Head of caudate nucleus (tissue), 42 donors: ENCODE results near the gene SLC30A2.
A peak's percentile ranks its signal among the peaks of the same experiment; 100 is the strongest.
"Not testable (repeated sequence)": the region's sequence is repeated elsewhere in the genome, so short reads cannot be mapped to it uniquely, and the experiment has no call there.

Experiments used
- DNase-seq, 42 donors: peaks; one replicate each; pipeline versions ENCODE4 v3.0.0 to v3.0.0-alpha.2; 2020 to 2021; ENCODE audit warnings: mixed read lengths in 7 of 42
- intact Hi-C: fragments of 100-400 bp; cut with DNase I; formaldehyde crosslinking; loops from one replicate; pipeline ENCODE4 v1.15.0; 2022

SLC30A2 gene

GRCh38 chr1:26045722-26046245, at the start of gene SLC30A2:
Gene SLC30A2 (minus strand): TSS chr1:26046118. CDS start chr1:26045896, 222 bp downstream.
- intact Hi-C loops = no loop called here
- no peak for DNase-seq

DNA sequence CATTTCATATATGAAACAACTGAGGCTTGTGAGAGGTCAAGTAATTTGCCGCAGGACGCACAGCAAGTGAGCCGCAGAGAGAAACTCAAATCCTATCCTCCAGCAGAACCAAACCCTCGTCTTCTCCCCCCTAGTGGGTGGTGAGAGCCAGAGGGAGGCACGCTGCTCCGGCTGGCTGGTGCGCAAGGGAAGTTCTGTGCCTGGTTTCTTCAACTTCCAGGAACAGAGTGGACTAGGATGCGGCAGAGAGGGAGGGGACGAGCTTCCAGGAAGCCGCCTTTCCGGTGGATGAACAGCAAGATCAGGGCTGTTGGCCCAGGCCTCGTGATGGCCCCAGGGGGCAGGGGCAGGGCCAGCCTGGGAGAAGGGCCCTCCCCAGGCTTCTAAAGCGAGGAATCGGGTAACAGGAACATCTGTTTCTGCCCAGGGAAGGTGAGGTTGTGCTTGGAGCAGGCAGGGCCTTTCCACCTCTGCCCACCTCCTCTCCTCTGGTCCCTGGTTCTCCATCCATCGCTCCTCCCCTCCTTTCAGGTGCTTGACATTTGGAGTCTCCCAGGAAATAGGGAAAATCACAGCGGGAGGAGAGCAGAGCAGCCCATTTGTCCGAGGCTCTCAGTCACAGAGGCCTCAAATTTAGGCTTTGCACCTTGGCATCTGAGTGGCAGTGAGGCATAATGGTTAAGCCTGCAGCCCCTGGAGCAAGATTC, 48.9 kb upstream of the SLC30A2 start:
- DNase-seq = peak in 17 of 42 donors; percentile 5 to 77 (median 27)
- intact Hi-C loops = no loop called here

DNA sequence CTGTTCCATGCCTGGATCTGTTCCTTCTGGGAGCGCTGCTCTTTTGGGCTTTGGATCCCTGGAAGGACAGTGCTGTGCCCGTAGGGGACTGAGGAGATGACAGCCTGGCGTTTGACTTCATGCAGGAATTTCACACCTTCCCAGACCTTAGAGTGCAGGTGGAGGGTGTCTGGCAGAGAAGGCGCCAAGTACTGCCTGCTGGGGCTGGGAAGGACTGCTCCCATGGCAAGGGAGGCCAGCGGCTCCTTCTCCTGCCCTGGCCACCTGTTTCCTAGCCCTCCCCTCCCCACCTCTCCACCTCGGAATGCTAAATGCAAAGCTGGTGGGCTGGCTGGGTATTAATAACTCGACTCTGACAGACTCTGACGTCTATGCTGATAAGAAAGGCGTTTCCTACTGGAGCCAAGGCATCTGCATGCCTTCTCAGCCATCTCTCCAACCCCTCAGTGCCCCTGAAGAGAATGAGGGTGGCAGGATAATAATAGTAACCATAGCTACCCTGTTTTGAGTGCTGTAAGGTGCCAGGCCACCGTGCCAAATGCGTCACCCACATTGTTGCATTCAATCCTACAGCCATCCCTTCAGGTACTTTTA, 48.3 kb upstream of the SLC30A2 start:
- no peak for DNase-seq
- intact Hi-C loops = no loop called here

GRCh38 chr1:26093569-26093968, 47.7 kb upstream of the SLC30A2 start:
- DNase-seq, intact Hi-C loops: not testable (repeated sequence)

DNA sequence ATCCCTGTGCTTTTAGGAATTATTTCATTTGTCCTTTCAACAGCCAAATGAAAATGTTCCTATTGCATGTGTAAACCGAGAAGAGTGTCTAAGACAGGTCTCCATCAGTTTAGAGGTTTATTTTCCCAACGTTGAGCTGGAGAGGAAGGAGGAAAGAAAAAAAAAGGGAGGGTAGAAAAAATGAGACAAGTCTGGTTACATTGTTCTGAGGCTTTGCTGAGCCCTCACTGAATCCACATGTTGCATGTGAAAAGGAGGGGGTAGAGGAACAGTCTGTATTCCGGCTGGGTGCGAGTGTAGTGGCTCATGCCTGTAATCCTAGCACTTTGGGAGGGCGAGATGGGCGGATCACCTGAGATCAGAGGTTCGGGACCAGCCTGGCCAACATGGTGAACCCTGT, 46.5 kb upstream of the SLC30A2 start:
- intact Hi-C loops = no loop called here

GRCh38 chr1:26090893-26091292, 45.0 kb upstream of the SLC30A2 start:
- DNase-seq = no peak
- intact Hi-C loops = no loop called here

More for the DNA sequence above, 46.5 kb upstream of the SLC30A2 start:
- DNase-seq = no peak

DNA sequence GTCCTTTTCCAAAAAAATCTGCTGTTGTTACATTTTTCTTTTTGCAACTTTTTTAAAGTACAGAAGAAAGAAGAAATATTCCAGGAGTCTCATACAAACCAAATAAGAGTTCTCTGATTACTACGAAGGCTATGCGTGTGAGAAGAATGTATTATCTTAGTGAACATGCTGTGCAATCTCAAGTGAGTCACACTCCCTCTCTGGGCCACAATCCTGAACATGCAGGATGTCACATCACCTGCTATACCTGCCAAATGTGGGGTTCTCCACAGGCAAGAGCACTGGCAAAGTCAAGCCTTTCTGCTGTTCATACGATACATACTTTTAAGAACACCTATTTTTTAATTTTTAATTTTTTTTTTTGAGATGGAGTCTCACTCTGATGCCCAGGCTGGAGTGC, 43.2 kb upstream of the SLC30A2 start:
- DNase-seq = no peak
- intact Hi-C loops = no loop called here

- no peak for DNase-seq
- intact Hi-C loops = no loop called here
Observed at GRCh38 chr1:26084844-26085243, 38.9 kb upstream of the SLC30A2 start.

GRCh38 chr1:26084091-26084561, 38.2 kb upstream of the SLC30A2 start:
- intact Hi-C loops = no loop called here
- DNase-seq = no peak

DNA sequence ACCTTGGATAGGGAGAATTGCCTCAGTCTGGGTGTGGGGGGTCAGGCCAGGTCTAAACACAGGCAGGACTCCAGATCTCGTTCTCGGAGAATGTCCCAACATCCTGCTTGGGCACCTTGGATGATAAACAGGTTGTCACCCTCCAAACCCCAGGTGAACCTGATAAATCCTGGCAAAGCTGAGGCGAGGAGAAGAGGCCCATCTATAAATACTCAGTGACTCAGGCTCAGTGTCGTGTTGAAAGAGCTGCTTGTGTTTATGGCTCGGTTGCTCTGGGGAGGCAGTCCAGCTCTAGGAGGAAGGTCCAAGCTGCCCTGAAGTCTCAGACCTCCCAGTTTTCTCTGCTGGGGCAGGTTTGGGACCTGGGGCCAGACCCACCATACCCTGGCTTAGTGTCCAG, 37.3 kb upstream of the SLC30A2 start:
- intact Hi-C loops = no loop called here
- no peak for DNase-seq

- intact Hi-C loops = no loop called here
- no peak for DNase-seq
Observed at GRCh38 chr1:26082020-26082350, 36.1 kb upstream of the SLC30A2 start.

GRCh38 chr1:26081267-26082019, 35.5 kb upstream of the SLC30A2 start:
- DNase-seq = no peak
- intact Hi-C loops = no loop called here

- intact Hi-C loops = no loop called here
- DNase-seq = no peak
Observed at GRCh38 chr1:26079960-26080814, 34.3 kb upstream of the SLC30A2 start.

DNA sequence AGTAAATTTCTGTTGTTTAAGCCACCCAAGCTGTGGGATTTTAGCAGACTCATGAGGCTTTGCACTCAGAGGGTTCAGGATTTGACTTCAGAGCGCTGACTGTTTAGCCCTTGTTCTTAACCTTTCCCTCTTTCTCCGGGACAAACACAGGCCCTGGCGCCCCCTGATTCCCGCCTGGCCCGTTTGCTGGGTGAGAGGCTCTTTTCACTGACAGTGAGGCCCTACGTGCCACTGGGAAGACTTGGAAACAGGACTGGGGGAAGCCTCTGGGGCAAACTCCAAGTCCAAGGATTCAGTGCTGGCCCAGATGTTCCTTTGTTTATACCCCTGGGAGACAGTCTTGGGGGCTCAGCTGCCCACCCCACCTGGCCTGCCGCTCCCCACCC, 33.3 kb upstream of the SLC30A2 start:
- intact Hi-C loops = no loop called here
- DNase-seq = no peak

GRCh38 chr1:26078286-26079177, 32.6 kb upstream of the SLC30A2 start:
- peak in 3 of 42 donors; percentile 6 to 39 (median 12) for DNase-seq
- intact Hi-C loops = no loop called here

- DNase-seq = no peak
- intact Hi-C loops = no loop called here
Observed at GRCh38 chr1:26077524-26077923, 31.6 kb upstream of the SLC30A2 start.

- DNase-seq = no peak
- intact Hi-C loops = no loop called here
Observed at GRCh38 chr1:26075421-26076144, 29.7 kb upstream of the SLC30A2 start.
